GM18520 (cell line): ENCODE data around the gene SLC25A26.

Source experiments
- ATAC-seq: cut with Tn5 transposase; IDR thresholded peaks from one replicate; pipeline ENCODE4 v1.9.1; 2021; ENCODE audit not compliant: unreplicated experiment

Gene SLC25A26

DNA sequence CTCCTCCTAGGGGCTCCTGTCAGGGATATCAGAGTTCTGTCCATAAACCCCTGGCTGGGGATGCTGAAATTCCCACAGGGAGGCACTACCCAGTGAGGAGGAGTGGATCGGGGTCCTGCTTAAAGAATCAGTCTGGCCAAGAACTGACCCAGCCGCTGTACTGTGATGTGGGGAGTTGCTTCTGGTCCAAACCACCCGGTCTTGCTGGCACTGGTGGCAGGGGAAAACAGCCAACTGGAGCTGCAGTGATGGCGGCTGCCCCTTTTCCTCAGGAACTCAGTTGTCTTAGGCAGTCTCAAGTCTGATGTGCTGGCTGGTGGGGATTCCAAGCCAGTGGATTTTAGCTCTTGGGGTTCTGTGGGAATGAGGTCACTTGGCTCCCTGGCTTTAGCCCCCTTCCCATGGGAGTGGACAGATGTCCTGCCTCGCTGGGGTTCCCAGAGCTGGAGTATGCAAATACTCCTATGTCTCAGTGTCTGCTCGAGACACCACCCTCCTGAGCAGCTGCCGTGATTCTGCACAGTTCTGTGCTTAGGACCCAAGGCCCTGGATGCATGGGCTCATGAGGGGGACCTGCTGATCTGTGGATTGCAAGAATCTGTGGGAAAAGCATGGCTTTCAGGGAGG, 97.1 kb downstream of the SLC25A26 start:
- no peak for ATAC-seq

- ATAC-seq, result no peak
Measured at GRCh38 chr3:66320390-66320789, 99.6 kb downstream of the SLC25A26 start.

DNA sequence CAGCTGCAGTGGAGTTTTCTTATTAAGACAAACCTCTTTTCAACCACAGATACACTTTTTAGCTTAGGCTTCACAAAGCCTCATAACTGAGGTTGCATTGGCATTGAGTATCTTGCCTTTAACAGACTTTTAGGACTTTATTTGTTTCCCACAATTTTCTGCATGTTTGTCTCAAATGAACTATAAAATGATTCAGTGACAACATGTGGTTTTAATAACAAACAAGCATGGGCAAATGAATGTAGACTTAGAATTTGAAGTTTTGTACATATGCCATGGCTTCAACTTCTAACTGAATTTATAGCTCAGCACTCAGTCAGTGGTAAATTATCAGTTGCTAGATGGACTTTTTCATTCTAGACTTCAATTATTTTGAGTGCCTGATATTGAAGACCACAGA, 101.6 kb downstream of the SLC25A26 start:
- no peak for ATAC-seq

DNA sequence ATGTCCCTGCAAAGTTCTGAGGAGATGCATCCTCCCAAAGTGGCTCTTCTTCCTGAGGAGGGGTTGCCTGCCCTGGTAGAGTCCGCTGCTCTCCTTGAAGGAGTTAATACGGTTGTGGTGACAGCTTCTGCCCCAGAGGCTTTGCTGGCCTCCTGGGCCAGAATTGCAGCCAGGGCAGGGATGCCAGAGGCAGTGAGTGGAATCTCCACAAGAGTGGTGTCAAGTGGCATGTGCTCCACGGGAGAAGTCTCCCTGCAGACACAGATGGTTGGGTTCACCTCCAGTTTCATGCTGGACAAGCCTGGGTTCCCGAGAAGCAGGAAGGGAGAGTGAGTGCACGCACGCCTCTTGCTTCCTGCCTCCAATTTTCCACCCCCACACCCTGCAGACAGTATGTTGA, 105.5 kb downstream of the SLC25A26 start:
- ATAC-seq, result no peak

GRCh38 chr3:66335671-66336070, 114.9 kb downstream of the SLC25A26 start:
- no peak for ATAC-seq

- ATAC-seq, result no peak
Measured at GRCh38 chr3:66336333-66336766, 115.5 kb downstream of the SLC25A26 start.

GRCh38 chr3:66338927-66339326, 118.1 kb downstream of the SLC25A26 start:
- no peak for ATAC-seq

DNA sequence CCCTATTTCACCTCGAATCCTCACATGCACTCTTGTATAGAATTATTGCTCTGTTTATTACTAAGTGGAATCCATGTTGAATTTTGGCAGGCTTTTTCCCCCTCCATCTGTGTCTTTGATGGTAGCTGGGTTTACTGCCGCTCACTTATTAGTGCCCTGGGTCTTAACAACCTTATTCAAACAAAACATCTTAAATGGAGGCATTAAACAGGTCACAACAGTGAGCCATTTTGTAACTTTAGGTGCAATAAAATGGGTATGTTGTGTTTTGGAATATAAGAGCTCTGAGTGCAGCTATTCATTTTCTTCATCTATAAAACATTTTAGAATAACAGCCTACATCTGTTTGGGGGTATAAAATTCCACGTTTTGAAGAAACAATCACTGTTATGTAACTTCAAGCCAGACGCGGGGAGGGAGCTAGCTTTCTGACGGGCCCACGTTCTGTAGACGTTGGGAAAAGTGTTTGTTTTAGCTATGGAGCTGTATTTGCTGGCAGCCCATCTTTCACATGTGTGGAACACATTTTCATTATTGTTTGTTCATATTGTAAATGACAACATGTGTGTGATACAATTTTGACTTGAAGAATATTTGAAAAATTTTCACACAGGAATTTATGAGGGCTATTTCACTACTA, 122.0 kb downstream of the SLC25A26 start:
- no peak for ATAC-seq

GRCh38 chr3:66344391-66344811, 123.6 kb downstream of the SLC25A26 start:
- ATAC-seq, result no peak

GRCh38 chr3:66344848-66345578, 124.2 kb downstream of the SLC25A26 start:
- ATAC-seq, result no peak

DNA sequence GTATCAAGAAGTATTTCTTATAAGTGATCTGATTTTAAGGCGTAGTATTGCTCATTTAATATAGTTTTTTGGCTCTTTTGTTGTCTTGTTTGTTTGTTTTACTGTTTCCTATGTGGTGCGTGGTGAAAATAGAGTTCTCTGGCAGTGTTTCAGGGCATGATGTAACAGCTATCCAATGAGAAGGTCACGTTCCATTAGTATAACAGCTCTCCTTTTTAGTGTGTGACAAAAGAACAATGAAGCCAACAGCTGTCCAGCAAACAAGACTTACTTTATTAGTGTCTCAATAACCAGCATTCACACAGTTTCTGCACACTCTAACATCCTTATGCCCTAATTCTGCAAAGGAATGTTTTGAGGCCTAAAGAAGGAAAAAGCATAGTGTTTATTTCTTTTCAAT, 127.9 kb downstream of the SLC25A26 start:
- no peak for ATAC-seq

- ATAC-seq, result no peak
Measured at GRCh38 chr3:66350601-66351000, 129.8 kb downstream of the SLC25A26 start.

DNA sequence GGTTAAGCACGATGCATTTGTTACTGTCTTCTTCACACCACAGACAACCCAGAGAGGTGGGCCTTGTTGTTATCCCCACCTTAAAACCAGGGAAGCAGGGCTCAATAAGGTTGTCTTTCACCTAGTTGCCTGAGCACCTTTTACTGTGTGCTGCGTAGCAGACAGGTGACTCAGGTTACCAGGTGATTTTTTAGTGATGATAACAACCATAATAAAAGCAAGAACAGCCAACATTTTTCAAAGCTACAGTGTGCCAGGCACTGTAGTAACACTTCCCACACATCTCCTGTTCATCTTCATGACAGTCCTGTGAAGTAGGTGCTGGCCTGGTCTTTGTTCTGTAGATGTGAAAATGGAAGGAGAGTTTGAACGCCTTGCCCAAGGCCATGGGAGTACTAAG, 132.2 kb downstream of the SLC25A26 start:
- ATAC-seq, result no peak

DNA sequence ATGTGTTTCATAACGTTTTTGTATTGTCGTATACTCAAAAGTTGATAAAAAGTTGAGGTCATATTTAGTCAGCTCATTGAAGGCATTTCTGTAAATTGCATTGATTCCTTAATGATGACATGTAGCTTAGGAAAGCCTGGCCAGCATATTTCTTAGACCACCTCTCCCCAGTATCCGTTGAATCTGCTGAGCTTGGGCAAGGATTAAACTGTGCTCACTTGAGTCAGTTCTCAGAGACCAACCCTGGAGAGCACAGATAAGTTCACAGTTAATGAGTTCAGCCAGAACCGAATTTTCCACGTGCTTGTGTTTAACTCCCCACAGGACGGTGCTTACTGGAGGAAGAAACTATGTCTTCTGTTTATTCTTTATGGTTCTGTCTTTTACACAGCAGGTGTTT, 132.7 kb downstream of the SLC25A26 start:
- no peak for ATAC-seq

GRCh38 chr3:66354001-66354400, 133.2 kb downstream of the SLC25A26 start:
- no peak for ATAC-seq

DNA sequence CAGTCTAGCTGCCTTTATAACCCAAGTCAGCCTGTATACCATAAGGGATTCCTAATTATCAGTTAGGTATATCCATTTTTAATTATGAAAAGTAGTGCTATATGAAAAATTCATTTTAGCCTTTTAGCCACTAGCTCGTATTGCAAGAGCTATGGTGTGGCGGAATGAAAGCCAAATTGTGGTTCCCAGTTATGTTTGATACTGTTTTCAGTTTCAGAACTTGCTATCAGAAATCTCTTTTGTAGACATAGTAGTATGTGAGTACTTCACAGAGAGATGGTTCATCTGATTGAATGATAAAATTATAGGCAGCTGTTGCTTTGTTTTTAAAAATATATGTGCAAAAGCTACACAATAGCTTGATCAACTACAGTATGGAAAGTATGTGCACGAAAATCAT, 134.6 kb downstream of the SLC25A26 start:
- no peak for ATAC-seq

DNA sequence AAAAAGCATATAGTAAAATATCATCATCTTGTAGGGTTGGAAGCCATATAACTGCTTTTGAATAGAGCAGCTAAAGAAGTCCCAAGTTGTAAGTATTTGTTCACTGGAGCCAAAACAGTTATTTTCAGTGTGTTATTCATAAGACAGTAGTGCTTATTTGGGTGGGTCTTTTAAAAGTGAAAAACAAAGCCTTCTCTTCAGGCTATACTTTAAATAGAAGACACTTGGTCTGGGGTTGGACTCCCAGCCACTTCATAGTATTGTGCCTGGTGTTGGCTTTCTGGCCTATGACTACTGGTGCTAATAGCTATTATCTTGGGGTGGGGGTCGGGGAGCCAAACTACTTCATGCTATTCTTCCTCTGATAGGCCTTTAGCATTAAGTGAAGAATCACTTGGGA, 135.2 kb downstream of the SLC25A26 start:
- no peak for ATAC-seq

DNA sequence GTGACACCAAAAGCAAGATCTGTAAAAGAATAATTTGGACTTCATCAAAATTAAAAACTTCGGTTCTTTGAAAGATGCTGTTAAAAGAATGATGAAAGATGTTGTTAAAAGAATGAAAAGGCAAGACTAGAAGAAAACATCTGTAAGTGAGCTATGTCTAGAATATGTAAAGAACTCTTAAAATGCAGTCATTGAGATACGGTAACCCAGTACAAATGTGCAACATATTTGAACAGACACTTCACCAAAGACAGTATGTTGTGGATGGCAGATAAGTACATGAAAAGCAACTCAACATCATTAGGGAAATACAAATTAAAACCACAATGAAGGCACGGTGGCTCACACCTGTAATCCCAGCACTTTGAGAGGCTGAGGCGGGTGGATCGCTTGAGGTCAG, 140.6 kb downstream of the SLC25A26 start:
- no peak for ATAC-seq

- no peak for ATAC-seq
Measured at GRCh38 chr3:66362541-66362941, 141.7 kb downstream of the SLC25A26 start.

GRCh38 chr3:66363148-66363547, 142.3 kb downstream of the SLC25A26 start:
- ATAC-seq, result no peak

DNA sequence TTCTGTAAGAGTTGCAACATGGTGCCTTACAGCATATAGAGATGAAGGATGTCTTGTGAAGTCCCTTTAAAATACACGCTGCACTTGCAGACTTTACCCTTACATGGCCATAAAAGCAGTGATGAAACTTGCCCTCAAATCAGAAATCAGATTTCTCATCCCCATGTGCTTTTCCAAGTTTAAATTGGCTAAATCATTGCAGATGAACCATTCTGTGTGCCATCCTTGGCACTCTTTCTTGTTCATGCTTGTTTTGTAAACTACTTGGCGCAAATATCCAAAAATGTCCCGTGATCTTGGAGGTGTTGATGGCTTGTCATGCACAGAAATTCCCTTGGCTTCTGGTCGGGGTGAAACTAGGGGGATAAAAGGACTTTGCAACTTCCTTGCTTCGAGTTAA, 144.3 kb downstream of the SLC25A26 start:
- no peak for ATAC-seq

DNA sequence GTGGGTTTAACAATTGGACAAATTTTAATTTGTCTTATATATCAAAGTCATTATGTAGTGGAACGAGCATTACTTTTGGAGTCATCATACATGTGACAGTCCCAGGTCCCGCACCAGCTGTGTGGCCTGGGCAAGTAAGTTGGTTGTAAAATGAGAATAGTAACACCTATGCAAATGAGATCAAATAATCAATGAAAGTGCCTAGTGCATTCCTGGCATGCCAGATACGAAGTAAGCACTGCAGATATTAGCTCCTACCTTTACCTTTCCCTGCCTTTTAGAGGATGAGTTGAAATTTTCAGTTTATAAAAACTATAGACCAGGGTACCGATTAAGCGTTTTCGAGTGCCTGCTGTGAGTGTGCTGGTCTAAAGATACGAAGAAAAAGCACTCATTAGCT, 145.9 kb downstream of the SLC25A26 start:
- no peak for ATAC-seq
